ENCODE results near the gene FBH1. TPM values are rescaled to one million over a fixed set of nuclear protein-coding genes. Genes with fewer than 3 reads are reported as not detected.

The FBH1 gene
- total and polyA plus RNA-seq, 9 of the 15 experiments (the other 6 are each of a cell fraction or from before 2014, with no cell fraction given): 13.4 to 108 (median 77.8) TPM

- TF ChIP-seq NBN (IDR thresholded peaks at IDR 0.05; ENCODE audit: low read depth) (peak; percentile 39; the same call in 1 of the 2 replicates), E2F3 (CRISPR knock-in tag; IDR thresholded peaks at IDR 0.05) (no peak), ILF3 (IDR thresholded peaks at IDR 0.05; ENCODE audit: borderline replicate concordance) (no peak), ZFPM2 (CRISPR knock-in tag; IDR thresholded peaks at IDR 0.05) (no peak), BACH1 (tag; IDR thresholded peaks at IDR 0.05) (peak; percentile 65; the same call in 1 of the 2 replicates), GATAD2A (IDR thresholded peaks at IDR 0.05) (no peak), ZNF766 (CRISPR knock-in tag; conservative IDR thresholded peaks at IDR 0.05) (0 out of 2 replicates have a peak, but pooled peaks have one; percentile 34), ZKSCAN8 (CRISPR knock-in tag; IDR thresholded peaks at IDR 0.05) (peak; percentile 75), FOSL1 (tag; conservative IDR thresholded peaks at IDR 0.05) (peak; percentile 94), ZNF592 (IDR thresholded peaks at IDR 0.05) (peak; percentile 74; the same call in 1 of the 2 replicates), ZNF124 (CRISPR knock-in tag; IDR thresholded peaks at IDR 0.05) (no peak), MAFF (IDR thresholded peaks at IDR 0.05; ENCODE audit: low read length) (no peak), ZFP36 (IDR thresholded peaks at IDR 0.05; ENCODE audit: low read depth, low read length, partially characterized antibody) (peak; percentile 56), CREM (IDR thresholded peaks at IDR 0.05; ENCODE audit: low read depth) (0 out of 2 replicates have a peak, but pooled peaks have one; percentile 10), ZKSCAN3 (CRISPR knock-in tag; IDR thresholded peaks at IDR 0.05) (no peak), ZNF740 (CRISPR knock-in tag; IDR thresholded peaks at IDR 0.05) (no peak), ZNF740 (tag; IDR thresholded peaks at IDR 0.05) (no peak), THRA (IDR thresholded peaks at IDR 0.05) (no peak; the same call in 1 of the 2 replicates), ZNF511 (CRISPR knock-in tag; IDR thresholded peaks at IDR 0.05) (no peak), ZBTB12 (CRISPR knock-in tag; IDR thresholded peaks at IDR 0.05) (no peak), MYNN (IDR thresholded peaks at IDR 0.05) (0 out of 2 replicates have a peak, but pooled peaks have one; percentile 11), MYNN (CRISPR knock-in tag; IDR thresholded peaks at IDR 0.05) (no peak), HNRNPLL (IDR thresholded peaks at IDR 0.05; ENCODE audit: low read depth, low read length, poor library complexity, severe bottlenecking) (no peak)
These were observed 81.3 kb downstream of the FBH1 start (continued) for GRCh38 chr10:5971315-5971832.

Data from K562 (cell line).